ENCODE data around the gene MYO3A. TPM values are rescaled to one million over a fixed set of nuclear protein-coding genes. Genes with fewer than 3 reads are reported as not detected.

The MYO3A gene
- total RNA-seq, 1 donor from 2014 or later, result not detected

GRCh38 chr10:26214551-26215395 is 280.7 kb downstream of the MYO3A start:
- DNase-seq (ENCODE audit: low read depth), result no peak

DNA sequence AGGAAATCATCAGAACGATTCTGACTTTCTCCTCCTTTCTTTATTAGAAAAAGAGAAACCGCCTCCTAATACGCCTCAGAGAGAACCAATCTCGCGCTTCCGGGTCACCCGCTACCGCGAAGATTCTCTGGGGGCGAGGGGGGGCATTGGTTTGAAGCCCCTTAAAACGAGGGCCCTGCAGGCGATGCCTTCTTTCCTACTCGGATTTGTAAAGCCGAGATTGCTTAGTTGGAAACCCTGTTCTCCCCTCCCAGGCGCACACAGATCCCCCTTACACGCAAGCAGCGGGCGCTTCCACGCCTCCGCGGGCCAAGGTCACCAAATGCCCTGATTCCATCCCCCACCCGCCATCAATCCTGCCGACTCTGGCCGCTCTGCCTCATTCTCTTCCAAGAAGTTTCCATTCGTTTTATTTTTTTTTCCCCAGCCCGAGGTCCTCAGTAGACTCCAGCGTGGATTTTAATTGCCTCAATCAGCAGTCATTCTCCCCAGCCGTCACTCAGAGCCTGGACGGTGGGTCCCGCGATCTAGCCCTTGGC is 281.4 kb downstream of the MYO3A start:
- DNase-seq (ENCODE audit: low read depth), result no peak

- no peak for DNase-seq (ENCODE audit: low read depth)
Observed at GRCh38 chr10:26215935-26216584, 282.0 kb downstream of the MYO3A start.

- no peak for DNase-seq (ENCODE audit: low read depth)
Observed at GRCh38 chr10:26216585-26217395, 282.8 kb downstream of the MYO3A start, which contains the start of gene GAD2. GAD2 (plus strand) TSS chr10:26216774; CDS start chr10:26216810, 36 bp downstream.

GRCh38 chr10:26217396-26218086 is 283.5 kb downstream of the MYO3A start:
- no peak for DNase-seq (ENCODE audit: low read depth)

- DNase-seq (ENCODE audit: low read depth), result no peak
Observed at GRCh38 chr10:26219676-26220075, 285.6 kb downstream of the MYO3A start.

GRCh38 chr10:26220901-26221300 is 286.9 kb downstream of the MYO3A start:
- DNase-seq (ENCODE audit: low read depth), result no peak

DNA sequence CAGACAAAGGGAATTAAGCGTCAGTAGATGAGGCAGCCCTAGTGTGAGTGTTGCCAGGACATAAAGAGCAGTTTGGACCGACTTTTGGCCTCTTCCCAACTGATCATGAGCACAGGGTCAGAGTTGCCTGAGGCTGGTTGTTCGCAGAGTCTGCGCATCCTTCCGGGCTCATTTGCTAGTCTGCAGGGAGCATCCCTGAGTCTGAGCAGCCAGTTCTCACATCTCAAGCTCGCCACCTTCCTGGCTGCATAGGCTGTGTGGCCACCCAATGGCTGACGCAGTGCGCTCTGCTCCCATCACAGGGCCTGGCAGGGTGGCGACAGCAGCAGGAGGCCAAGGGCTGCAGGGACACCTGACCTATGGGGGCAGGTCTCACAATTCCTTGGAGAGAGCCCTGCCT is 287.5 kb downstream of the MYO3A start:
- no peak for DNase-seq (ENCODE audit: low read depth)

GRCh38 chr10:26222563-26222962 is 288.5 kb downstream of the MYO3A start:
- no peak for DNase-seq (ENCODE audit: low read depth)

- no peak for DNase-seq (ENCODE audit: low read depth)
Observed at GRCh38 chr10:26225322-26225721, 291.3 kb downstream of the MYO3A start.

GRCh38 chr10:26227786-26228185 is 293.8 kb downstream of the MYO3A start:
- no peak for DNase-seq (ENCODE audit: low read depth)

DNA sequence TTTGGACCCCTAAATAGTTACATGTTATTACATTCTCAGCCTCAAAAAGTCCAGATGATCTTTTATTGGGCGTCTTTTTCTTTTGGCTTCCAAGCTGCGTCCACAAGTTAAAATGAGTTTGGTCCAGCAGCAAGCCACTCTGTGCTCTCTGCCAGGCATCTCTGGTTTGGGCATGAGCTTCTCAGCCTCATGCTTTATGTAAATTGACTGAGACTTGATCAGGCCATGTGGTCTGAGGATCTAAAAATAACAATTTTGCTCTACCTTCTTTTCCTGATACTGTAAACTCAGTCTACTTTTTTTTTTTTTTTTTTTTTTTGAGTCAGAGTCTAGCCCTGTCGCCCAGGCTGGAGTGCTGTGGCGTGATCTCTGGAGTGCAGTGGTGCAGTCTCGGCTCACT is 298.1 kb downstream of the MYO3A start:
- no peak for DNase-seq (ENCODE audit: low read depth)

DNA sequence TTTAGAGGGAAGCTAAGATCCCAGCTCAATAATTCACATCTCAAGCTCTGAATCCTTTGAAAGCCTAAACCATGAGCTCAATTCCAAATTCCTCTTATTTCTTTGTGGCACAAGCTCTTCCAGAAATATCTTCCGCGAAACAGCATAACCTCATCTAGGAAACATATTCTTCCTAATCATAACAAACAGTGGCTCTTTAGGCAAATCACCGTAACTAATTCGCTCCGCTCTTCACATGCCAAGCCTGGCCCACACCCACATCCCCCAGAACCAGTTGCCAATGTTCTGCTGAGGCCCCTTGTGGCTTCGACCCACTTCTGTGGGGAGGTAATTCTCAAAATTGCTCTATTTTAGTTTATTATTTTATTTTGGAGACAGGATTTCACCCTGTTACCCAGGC is 301.7 kb downstream of the MYO3A start:
- DNase-seq (ENCODE audit: low read depth), result no peak

DNA sequence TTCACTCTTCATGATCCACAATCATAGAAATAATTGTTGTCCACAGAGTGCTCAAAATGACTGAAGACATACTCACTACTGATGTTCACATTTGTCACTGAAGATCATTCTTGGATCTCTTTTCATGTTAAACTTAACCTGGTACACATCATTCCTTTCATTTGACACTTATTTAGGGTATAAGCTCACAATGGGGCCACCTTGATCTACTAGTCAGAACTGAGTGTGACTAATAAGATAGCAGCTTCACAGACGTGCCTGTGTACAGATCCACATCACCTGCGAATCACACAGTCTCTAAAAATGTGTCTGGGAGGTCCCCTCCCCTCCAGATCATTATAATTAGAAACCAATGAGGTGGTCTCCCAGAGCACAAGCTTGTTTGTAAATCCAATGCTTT is 304.3 kb downstream of the MYO3A start:
- DNase-seq (ENCODE audit: low read depth), result no peak

DNA sequence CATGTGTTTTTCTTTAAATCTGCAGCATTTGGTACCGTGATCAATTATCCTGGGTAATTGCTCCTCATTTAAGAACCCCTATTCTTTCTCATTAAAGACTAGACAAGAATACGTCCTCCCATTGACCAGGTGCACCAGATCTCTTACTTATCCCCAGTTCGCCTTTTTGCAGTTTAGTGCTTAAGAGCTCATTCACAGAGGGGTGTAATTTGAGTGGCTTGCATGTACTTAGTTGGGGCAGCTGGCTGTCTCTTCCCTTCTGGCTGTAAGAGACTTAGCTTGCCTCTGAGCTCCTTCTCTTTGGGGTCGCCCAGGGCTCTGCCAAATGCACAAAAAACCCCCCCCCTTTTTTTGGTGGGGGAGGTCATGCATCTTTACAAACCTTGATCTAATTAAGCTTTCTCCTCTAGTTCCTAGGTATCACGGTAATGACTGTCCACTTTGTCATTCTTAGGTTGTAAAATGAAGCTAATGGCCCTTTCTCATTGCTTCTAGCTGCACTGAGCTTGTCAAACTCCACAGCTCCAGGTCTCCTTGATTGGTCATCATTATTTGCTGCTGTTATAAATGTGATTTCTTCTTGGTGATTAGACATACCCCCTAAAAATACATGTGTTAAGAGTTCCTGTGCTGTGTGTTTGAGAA is 308.8 kb downstream of the MYO3A start:
- no peak for DNase-seq (ENCODE audit: low read depth)

GRCh38 chr10:26243351-26243720 is 309.3 kb downstream of the MYO3A start:
- no peak for DNase-seq (ENCODE audit: low read depth)

DNA sequence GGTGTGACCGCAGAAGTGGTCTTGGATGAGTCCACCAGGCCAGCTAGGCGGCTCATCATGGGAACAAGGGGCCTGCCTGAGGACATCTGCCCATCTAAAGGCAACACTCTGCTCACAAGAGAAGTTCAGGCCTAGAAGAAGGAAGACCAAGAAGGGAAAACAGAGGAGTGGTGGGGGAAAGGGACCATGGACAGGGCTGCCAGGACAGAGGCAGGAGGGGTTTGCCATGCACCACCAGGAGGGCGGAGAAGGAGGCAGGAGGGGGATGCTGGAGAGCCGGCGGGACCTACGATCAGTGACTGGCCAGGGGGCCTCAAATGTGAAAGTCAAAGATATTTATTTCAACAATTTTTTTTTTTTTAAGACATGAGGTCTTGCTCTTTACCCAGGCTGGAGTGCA is 315.7 kb downstream of the MYO3A start:
- no peak for DNase-seq (ENCODE audit: low read depth)

DNA sequence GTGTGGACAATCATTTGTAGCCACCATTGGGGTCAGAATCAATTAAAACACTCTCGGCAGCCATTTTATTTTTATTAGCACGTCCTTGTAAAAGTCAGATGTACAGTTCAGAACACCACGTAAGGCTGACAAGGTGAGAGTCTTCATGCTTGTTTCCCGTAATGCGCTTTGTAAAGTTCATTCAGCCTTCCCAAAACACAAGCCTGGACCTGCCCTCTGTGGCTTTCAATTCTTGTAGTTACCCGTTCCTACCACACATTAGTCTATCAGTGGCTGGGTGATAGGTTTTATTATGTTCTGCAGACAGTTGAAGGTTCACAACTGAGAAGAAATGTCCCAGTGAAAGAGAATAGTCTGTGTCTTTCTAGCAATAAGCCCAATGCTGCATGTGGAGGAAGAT is 317.9 kb downstream of the MYO3A start:
- no peak for DNase-seq (ENCODE audit: low read depth)

GRCh38 chr10:26254616-26255015 is 320.6 kb downstream of the MYO3A start:
- DNase-seq (ENCODE audit: low read depth), result no peak

DNA sequence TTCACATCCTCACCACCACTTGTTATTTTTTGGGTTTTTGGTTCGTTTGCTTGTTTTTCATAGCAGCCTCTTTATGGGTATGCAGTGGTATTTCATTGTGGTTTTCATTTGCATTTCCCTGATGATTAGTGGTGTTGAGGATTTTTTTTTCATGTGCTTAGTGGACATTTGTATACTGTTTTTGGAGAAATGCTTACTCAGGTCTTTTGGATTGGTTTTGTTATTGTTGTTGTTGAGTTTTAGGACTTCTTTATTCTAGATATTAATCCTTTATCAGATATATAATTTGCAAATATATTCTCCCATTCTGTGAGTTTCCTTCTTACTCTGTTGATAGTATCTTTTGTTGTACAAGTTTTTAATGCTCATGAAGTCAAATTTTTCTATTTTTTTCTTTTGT is 325.3 kb downstream of the MYO3A start:
- DNase-seq (ENCODE audit: low read depth), result no peak
